Endothelial cell (in vitro differentiated cells): ENCODE results near the gene MED23. TPM values are rescaled to one million over a fixed set of nuclear protein-coding genes. Genes with fewer than 3 reads are reported as not detected.

Experiments used
- DNase-seq: peaks from one replicate; pipeline ENCODE4 v3.0.0; 2021; ENCODE audit warnings: low spot score
- H3K27ac Mint-ChIP-seq: one replicate; pipeline ENCODE4 v1.8.0; 2021; ENCODE audit warnings: mixed read lengths, inconsistent platforms; ENCODE audit not compliant: unreplicated experiment
- H3K27me3 Mint-ChIP-seq: one replicate; pipeline ENCODE4 v1.8.0; 2021; ENCODE audit warnings: mild to moderate bottlenecking, moderate library complexity, mixed read lengths, inconsistent platforms; ENCODE audit not compliant: unreplicated experiment
- H3K36me3 Mint-ChIP-seq: one replicate; pipeline ENCODE4 v1.8.0; 2021; ENCODE audit warnings: mild to moderate bottlenecking, low read depth, mixed read lengths, inconsistent platforms; ENCODE audit not compliant: unreplicated experiment
- H3K4me1 Mint-ChIP-seq: one replicate; pipeline ENCODE4 v1.8.0; 2021; ENCODE audit warnings: mild to moderate bottlenecking, mixed read lengths, inconsistent platforms; ENCODE audit not compliant: unreplicated experiment
- H3K4me3 Mint-ChIP-seq: one replicate; pipeline ENCODE4 v1.8.0; 2021; ENCODE audit warnings: mild to moderate bottlenecking, mixed read lengths, inconsistent platforms; ENCODE audit not compliant: unreplicated experiment
- H3K9me3 Mint-ChIP-seq: one replicate; pipeline ENCODE4 v1.8.0; 2021; ENCODE audit warnings: mixed read lengths, inconsistent platforms; ENCODE audit not compliant: unreplicated experiment
- CTCF ChIP-seq: fragments of 200-600 bp; sonication (generic); IDR thresholded peaks from one replicate; pipeline ENCODE4 v1.5.0; 2021; ENCODE audit warnings: antibody characterized with exemption; ENCODE audit not compliant: unreplicated experiment
- long read RNA-seq: library from polyadenylated mRNA; unstranded; transcript quantifications from one replicate; pipeline ENCODE4 v2.0.0, GENCODE V29; 2020; ENCODE audit not compliant: unreplicated experiment
- total RNA-seq: library from RNA; stranded (reverse); fragmentation: NEBNext Ultra II Directional; extraction: Animal tissue kit (Norgen Biotek cat#: 25700); gene quantifications from one replicate; pipeline ENCODE4 v1.2.1, GENCODE V29; 2021; ENCODE audit not compliant: unreplicated experiment

MED23 gene
- 32.1 TPM for total RNA-seq
- long read RNA-seq, partial matches to known transcripts: 3 of 4 reads
- long read RNA-seq, other reads (novel, unspliced or antisense): 1 of 4 reads

GRCh38 chr6:131627724-131628682, at the start of gene MED23:
Gene MED23, minus strand, starts transcription at chr6:131628242. Its CDS starts 193 bp downstream, at chr6:131628049.
- Mint-ChIP-seq H3K4me1 (peaks cover 7% of the 10 kb centered on the region), H3K9me3 (no peaks in the 10 kb centered on the region), H3K27me3 (peaks cover 1% of the 10 kb centered on the region), H3K27ac (peak within 1 kb of the TSS; percentile 94), H3K4me3 (peak within 1 kb of the TSS; percentile 95), H3K36me3 (no peaks in the 10 kb centered on the region)
- DNase-seq: peak; percentile 99
- TF ChIP-seq CTCF: peak; percentile 88

GRCh38 chr6:131673184-131673583, 45.1 kb upstream of the MED23 start:
- Mint-ChIP-seq H3K27ac (no peak overlapping the region), H3K36me3 (no peaks in the 10 kb centered on the region), H3K27me3 (peaks cover 1% of the 10 kb centered on the region), H3K4me3 (no peak overlapping the region), H3K4me1 (peaks cover 4% of the 10 kb centered on the region), H3K9me3 (no peaks in the 10 kb centered on the region)
- no peak for DNase-seq
- no peak for TF ChIP-seq CTCF

- Mint-ChIP-seq H3K4me1 (peaks cover 4% of the 10 kb centered on the region), H3K9me3 (no peaks in the 10 kb centered on the region), H3K4me3 (no peak overlapping the region), H3K27me3 (peaks cover 1% of the 10 kb centered on the region), H3K36me3 (no peaks in the 10 kb centered on the region), H3K27ac (no peak overlapping the region)
- no peak for DNase-seq
- no peak for TF ChIP-seq CTCF
These were observed 41.8 kb upstream of the MED23 start for GRCh38 chr6:131669891-131670290.

- Mint-ChIP-seq H3K27ac (no peak overlapping the region), H3K27me3 (peaks cover 3% of the 10 kb centered on the region), H3K9me3 (no peaks in the 10 kb centered on the region), H3K36me3 (no peaks in the 10 kb centered on the region), H3K4me1 (no peaks in the 10 kb centered on the region), H3K4me3 (no peak overlapping the region)
- no peak for TF ChIP-seq CTCF
- no peak for DNase-seq
These were observed 35.6 kb upstream of the MED23 start for GRCh38 chr6:131663578-131664165.
